GM18526 (cell line): ENCODE measurements around the gene IL2.

Source experiments
- POLR2A ChIP-seq: IDR thresholded peaks from 3 replicates; pipeline ENCODE4 v1.6.1; 2011; ENCODE audit not compliant: insufficient read length; ENCODE audit errors: extremely low read depth

Gene IL2

GRCh38 chr4:122450847-122451246, 5.7 kb downstream of the IL2 start:
- TF ChIP-seq POLR2A: no peak

- no peak for TF ChIP-seq POLR2A
Observed at GRCh38 chr4:122434285-122434684, 22.2 kb downstream of the IL2 start.

DNA sequence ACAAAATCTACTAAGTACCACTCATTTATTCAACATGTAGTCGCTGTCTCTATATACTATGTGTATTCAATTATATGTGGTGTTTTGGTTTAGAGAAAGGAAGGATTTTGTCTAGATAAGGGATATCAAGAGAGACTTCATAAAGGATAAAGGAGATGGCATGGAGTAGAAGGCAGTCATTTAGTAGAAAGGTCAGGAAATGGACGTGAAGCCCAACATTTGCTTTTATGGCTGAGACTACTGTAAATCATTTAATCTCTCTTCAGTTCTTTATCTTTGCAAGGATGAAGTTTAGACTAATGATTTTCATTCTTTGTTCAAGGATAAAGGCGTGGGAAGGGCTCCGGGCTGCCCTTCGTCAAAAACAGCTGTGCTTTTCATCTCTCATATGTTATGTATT, 25.2 kb downstream of the IL2 start:
- no peak for TF ChIP-seq POLR2A

DNA sequence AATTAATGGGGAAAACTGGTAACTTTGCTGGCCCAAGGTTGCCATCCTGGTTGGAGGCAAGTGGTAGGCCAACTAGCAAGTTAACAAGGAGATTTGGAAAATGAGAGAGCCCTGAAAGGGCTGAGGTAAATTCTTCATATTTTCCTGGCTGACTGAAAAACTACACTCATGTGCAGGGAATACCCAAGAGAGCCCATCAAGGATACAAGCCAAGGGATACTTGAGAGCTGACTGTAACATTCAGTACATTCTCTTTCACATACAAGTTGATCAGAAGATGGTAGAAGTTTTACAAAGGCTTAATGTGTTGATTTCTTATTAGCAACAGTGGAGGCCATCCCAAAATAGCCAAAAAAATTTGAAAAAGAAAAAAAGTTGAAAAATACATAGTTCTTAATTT, 33.3 kb downstream of the IL2 start:
- TF ChIP-seq POLR2A: no peak

DNA sequence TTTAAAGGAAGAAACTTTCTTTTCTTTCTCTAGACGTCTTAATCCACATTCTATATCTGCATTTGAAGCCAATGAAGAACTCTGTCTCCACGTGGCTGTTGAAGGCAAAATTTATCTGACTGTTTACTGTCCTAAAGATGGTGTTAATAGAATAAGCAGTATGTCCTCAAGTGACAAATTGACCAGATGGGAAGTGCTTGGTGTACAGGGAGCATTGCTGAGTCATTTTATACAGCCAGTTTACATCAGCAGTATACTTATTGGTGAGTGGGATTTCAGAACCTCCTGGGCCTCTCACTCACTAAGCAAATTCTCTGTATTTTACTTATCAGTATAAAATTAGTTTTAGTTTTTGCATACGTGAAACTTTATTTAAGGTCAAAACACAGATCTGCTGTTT, 44.0 kb downstream of the IL2 start:
- no peak for TF ChIP-seq POLR2A

DNA sequence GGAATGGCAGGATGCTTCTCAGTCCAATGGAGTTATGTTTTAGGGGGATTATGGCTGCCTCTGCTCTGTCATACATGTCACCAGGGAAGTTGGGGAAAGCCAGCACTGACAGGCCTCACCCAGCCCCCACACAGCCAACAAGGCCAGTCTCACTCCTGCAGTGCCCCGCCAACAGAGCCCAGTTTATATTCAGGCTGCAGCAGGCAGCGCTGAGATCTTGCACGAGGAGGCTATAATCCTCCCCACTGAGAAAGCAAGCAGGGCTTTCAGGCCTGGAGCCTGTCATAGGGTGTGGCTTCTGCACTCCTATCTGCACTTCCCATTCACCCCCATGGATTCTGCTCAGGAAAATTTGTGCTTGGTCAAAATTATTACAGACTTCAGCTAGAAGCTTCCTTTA, 52.7 kb downstream of the IL2 start:
- TF ChIP-seq POLR2A: no peak
